G401 (cell line): Measurements from ENCODE around the gene STRA6. TPM values are rescaled to one million over a fixed set of nuclear protein-coding genes. Genes with fewer than 3 reads are reported as not detected.

Source experiments
- DNase-seq: peaks from one replicate; pipeline ENCODE4 v3.0.0-alpha.2; 2015; ENCODE audit warnings: low spot score
- in situ Hi-C: cut with HindIII; loops from 2 replicates; pipeline ENCODE4 v1.10.0; 2016; ENCODE audit warnings: low sequenced_read_pairs, mixed read lengths
- total RNA-seq: library from RNA; depleted of rRNA; stranded (reverse); fragments of >200 nt; shearing (Covaris generic); gene quantifications from 2 replicates; pipeline ENCODE4 v1.2.3, GENCODE V29; 2014

STRA6 gene
- total RNA-seq, 1 experiment from 2014 or later = 23.9 TPM

- in situ Hi-C loops = loop anchor here (5.0 kb wide), 1 partner anchor 38 kb away; the partner anchor contains the start of gene ISLR
- DNase-seq = no peak
Observed at GRCh38 chr15:74209997-74210671, 7.5 kb upstream of the STRA6 start.

GRCh38 chr15:74209560-74209958 lies 7.0 kb upstream of the STRA6 start:
- no peak for DNase-seq
- in situ Hi-C loops = no loop called here

GRCh38 chr15:74208901-74209559 lies 6.4 kb upstream of the STRA6 start:
- in situ Hi-C loops = no loop called here
- no peak for DNase-seq

- DNase-seq = no peak
- in situ Hi-C loops = no loop called here
Observed at GRCh38 chr15:74208496-74208895, 5.9 kb upstream of the STRA6 start.

GRCh38 chr15:74207652-74208440 lies 5.3 kb upstream of the STRA6 start:
- in situ Hi-C loops = no loop called here
- DNase-seq = no peak

GRCh38 chr15:74206801-74207281 lies 4.3 kb upstream of the STRA6 start:
- in situ Hi-C loops = no loop called here

GRCh38 chr15:74205582-74205947 lies 3.0 kb upstream of the STRA6 start:
- no peak for DNase-seq
- in situ Hi-C loops = no loop called here

More at GRCh38 chr15:74206801-74207281, 4.3 kb upstream of the STRA6 start:
- peak; percentile 90 for DNase-seq

GRCh38 chr15:74203914-74204431 lies 1.4 kb upstream of the STRA6 start:
- no peak for DNase-seq

GRCh38 chr15:74201710-74202420 lies 722 bp downstream of the STRA6 start:
- no peak for DNase-seq
- in situ Hi-C loops = no loop called here

More at GRCh38 chr15:74203914-74204431, 1.4 kb upstream of the STRA6 start:
- in situ Hi-C loops = no loop called here

GRCh38 chr15:74200871-74201419 lies 1.6 kb downstream of the STRA6 start:
- in situ Hi-C loops = no loop called here
- DNase-seq = no peak

GRCh38 chr15:74200412-74200815 lies 2.2 kb downstream of the STRA6 start:
- no peak for DNase-seq
- in situ Hi-C loops = no loop called here

GRCh38 chr15:74199297-74199652 lies 3.3 kb downstream of the STRA6 start:
- DNase-seq = no peak

GRCh38 chr15:74197176-74197965 lies 5.2 kb downstream of the STRA6 start:
- no peak for DNase-seq
- in situ Hi-C loops = no loop called here

More at GRCh38 chr15:74199297-74199652, 3.3 kb downstream of the STRA6 start:
- in situ Hi-C loops = no loop called here

- in situ Hi-C loops = no loop called here
- DNase-seq = no peak
Observed at GRCh38 chr15:74196175-74196574, 6.4 kb downstream of the STRA6 start.

GRCh38 chr15:74194572-74195559 lies 7.7 kb downstream of the STRA6 start:
- in situ Hi-C loops = no loop called here
- DNase-seq = no peak

GRCh38 chr15:74193905-74194304 lies 8.7 kb downstream of the STRA6 start:
- in situ Hi-C loops = no loop called here
- no peak for DNase-seq

GRCh38 chr15:74193299-74193718 lies 9.3 kb downstream of the STRA6 start:
- DNase-seq = no peak
- in situ Hi-C loops = no loop called here
